Activated CD8-positive, alpha-beta T cell treated with anti-CD3 and anti-CD28 coated beads for 36 hours (primary cell): ENCODE results near the gene CD247. TPM values are rescaled to one million over a fixed set of nuclear protein-coding genes. Genes with fewer than 3 reads are reported as not detected.

Experiments used
- ATAC-seq: fragments of 200-7000 bp; cut with Tn5 transposase; one replicate; pipeline ENCODE4 v1.10.0; 2021; ENCODE audit warnings: mild to moderate bottlenecking, moderate library complexity
- CTCF ChIA-PET: fragments of 350-600 bp; sonication (Branson Sonifier 250); formaldehyde crosslinking; loops from one replicate; lab custom pipeline; 2021; ENCODE audit warnings: antibody characterized with exemption; lab: Charles Lee
- POLR2A ChIA-PET: fragments of 350-600 bp; sonication (Branson Sonifier 250); formaldehyde crosslinking; loops from one replicate; lab custom pipeline; 2021; ENCODE audit warnings: antibody characterized with exemption; lab: Charles Lee
- DNase-seq: peaks from one replicate; pipeline ENCODE4 v3.0.0-alpha.2; 2020
- H3K27ac Mint-ChIP-seq: one replicate; pipeline ENCODE4 v1.8.0; 2021; ENCODE audit warnings: mild to moderate bottlenecking, mixed read lengths
- H3K27me3 Mint-ChIP-seq: one replicate; pipeline ENCODE4 v1.8.0; 2021; ENCODE audit warnings: mixed read lengths
- H3K36me3 Mint-ChIP-seq: one replicate; pipeline ENCODE4 v1.8.0; 2021; ENCODE audit warnings: low read depth, mixed read lengths
- H3K4me1 Mint-ChIP-seq: one replicate; pipeline ENCODE4 v1.8.0; 2021; ENCODE audit warnings: low read depth, mixed read lengths
- H3K4me3 Mint-ChIP-seq: one replicate; pipeline ENCODE4 v1.8.0; 2021; ENCODE audit warnings: mild to moderate bottlenecking, moderate library complexity, mixed read lengths
- H3K9me3 Mint-ChIP-seq: one replicate; pipeline ENCODE4 v1.8.0; 2021; ENCODE audit warnings: mixed read lengths
- intact Hi-C: fragments of 100-400 bp; cut with micrococcal nuclease; formaldehyde crosslinking; loops from one replicate; pipeline ENCODE4 v1.10.0; 2022
- total RNA-seq, 2 experiments: library from RNA; stranded (reverse); gene quantifications; one replicate each; pipeline ENCODE4 v1.2.3, GENCODE V29; 2021
- TF ChIP-seq, protein P1 (sequence below): fragments of 200-600 bp; IDR thresholded peaks from one replicate; pipeline ENCODE4 v1.8.0; 2022; ENCODE audit warnings: antibody characterized with exemption, mild to moderate bottlenecking

The CD247 gene
- total RNA-seq, 2 experiments from 2014 or later: 224 to 229 TPM

DNA sequence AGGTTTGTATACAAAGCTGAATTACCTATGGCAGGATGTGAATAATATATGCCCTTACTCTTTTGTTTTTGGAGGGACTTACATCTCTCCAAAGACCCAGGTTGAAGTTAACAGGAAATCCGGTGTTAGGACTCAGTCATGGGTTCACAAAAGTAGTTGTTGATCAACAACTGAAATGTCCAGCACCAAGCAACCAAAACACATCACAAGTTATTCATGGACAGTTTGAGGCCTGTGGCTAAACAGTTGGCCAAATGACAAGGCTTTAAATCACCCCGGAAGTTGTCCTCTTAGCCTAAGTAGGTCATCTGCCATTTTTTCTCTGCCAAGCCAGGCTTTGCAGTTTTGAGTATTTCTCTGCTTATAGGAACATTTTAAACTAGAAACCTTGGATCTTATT, 89.9 kb downstream of the CD247 start:
- ChIA-PET POLR2A (interaction anchor here (1.0 kb wide), 1 partner anchor 77 kb away, joined by 3 read pairs; no protein-coding TSS in a partner anchor), CTCF (interaction anchor here (1.1 to 3.1 kb wide), 5 partner anchors 10 to 112 kb away, joined by 3 to 14 read pairs (median 5); no protein-coding TSS in a partner anchor)
- ATAC-seq (peak; percentile 28), DNase-seq (no peak)
- Mint-ChIP-seq H3K27me3 (no peaks in the 10 kb centered on the region), H3K36me3 (peaks cover 19% of the 10 kb centered on the region), H3K9me3 (no peaks in the 10 kb centered on the region), H3K4me3 (no peak overlapping the region), H3K27ac (peak overlapping the region; percentile 77), H3K4me1 (peaks cover 33% of the 10 kb centered on the region)
- intact Hi-C loops: no loop called here
- TF ChIP-seq, protein P1, sequence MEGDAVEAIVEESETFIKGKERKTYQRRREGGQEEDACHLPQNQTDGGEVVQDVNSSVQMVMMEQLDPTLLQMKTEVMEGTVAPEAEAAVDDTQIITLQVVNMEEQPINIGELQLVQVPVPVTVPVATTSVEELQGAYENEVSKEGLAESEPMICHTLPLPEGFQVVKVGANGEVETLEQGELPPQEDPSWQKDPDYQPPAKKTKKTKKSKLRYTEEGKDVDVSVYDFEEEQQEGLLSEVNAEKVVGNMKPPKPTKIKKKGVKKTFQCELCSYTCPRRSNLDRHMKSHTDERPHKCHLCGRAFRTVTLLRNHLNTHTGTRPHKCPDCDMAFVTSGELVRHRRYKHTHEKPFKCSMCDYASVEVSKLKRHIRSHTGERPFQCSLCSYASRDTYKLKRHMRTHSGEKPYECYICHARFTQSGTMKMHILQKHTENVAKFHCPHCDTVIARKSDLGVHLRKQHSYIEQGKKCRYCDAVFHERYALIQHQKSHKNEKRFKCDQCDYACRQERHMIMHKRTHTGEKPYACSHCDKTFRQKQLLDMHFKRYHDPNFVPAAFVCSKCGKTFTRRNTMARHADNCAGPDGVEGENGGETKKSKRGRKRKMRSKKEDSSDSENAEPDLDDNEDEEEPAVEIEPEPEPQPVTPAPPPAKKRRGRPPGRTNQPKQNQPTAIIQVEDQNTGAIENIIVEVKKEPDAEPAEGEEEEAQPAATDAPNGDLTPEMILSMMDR: no peak

DNA sequence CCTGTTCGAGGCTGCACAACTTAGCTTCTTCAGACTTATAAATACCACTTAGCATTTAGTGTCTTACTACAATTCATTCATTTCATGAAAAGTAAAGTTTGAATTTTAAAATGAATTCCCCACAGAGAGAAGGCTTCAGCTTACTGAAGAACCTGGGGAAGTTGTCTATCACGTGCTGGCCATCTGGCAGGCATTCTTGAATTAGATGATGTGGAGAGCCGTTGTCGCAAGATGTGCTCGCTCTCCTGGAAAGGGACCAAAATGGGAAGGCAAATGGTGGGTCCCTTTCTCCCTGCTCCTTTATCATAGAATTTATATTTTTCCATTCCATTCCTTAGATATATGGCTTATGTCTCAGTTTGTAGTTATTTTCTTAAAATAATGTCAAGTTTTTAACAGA, 90.5 kb downstream of the CD247 start:
- peak overlapping the region; percentile 77 for H3K27ac Mint-ChIP-seq
- ATAC-seq: no peak

DNA sequence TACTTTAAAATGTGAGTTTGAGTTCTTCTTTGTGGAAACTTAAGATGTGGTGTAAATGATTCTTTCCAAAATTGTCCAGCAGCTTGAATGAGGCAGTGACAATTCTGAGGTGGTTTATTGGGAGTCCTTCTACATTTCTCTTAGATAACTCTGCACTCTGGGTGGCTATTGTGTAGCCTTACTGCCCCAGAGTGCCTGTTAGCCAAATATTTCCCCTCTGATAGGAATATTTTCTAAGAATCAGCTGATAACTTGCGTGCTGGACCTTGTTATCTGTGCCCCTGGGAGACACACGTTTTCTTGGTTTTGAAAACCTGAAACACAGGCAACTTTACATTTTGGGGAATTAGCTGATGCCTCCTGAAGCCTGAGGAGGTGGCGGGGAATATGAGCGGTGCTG, 91.6 kb downstream of the CD247 start:
- H3K36me3 Mint-ChIP-seq: peaks cover 6% of the 10 kb centered on the region
- ChIA-PET POLR2A (interaction anchor here (1.1 to 1.5 kb wide), 2 partner anchors 15 to 107 kb away, joined by 3 to 5 read pairs; no protein-coding TSS in a partner anchor), CTCF (interaction anchor here (1.6 to 3.1 kb wide), 3 partner anchors 8 to 114 kb away, joined by 5 to 14 read pairs (median 8); no protein-coding TSS in a partner anchor)
- ATAC-seq: no peak
- H3K4me3 Mint-ChIP-seq: no peak overlapping the region
- intact Hi-C loops: no loop called here
- H3K9me3 Mint-ChIP-seq: no peaks in the 10 kb centered on the region
- TF ChIP-seq, protein P1: no peak
- H3K4me1 Mint-ChIP-seq: peaks cover 31% of the 10 kb centered on the region
- no peak for DNase-seq
- peak overlapping the region; percentile 30 for H3K27ac Mint-ChIP-seq
- H3K27me3 Mint-ChIP-seq: no peaks in the 10 kb centered on the region

More for the DNA sequence above, 90.5 kb downstream of the CD247 start:
- peaks cover 33% of the 10 kb centered on the region for H3K4me1 Mint-ChIP-seq
- DNase-seq: no peak
- CTCF ChIA-PET: interaction anchor here (0.6 to 3.1 kb wide), 6 partner anchors 9 to 113 kb away, joined by 3 to 14 read pairs (median 4); no protein-coding TSS in a partner anchor
- no peak overlapping the region for H3K4me3 Mint-ChIP-seq
- intact Hi-C loops: no loop called here
- H3K27me3 Mint-ChIP-seq: no peaks in the 10 kb centered on the region
- peaks cover 14% of the 10 kb centered on the region for H3K36me3 Mint-ChIP-seq
- no peaks in the 10 kb centered on the region for H3K9me3 Mint-ChIP-seq
- POLR2A ChIA-PET: interaction anchor here (1.5 kb wide), 1 partner anchor 105 kb away, joined by 5 read pairs; no protein-coding TSS in a partner anchor
- TF ChIP-seq, protein P1: no peak

- CTCF ChIA-PET: interaction anchor here (0.6 to 2.9 kb wide), 5 partner anchors 11 to 128 kb away, joined by 3 to 8 read pairs (median 5); partner anchors contain the start of gene CREG1
- DNase-seq (no peak), ATAC-seq (no peak)
- Mint-ChIP-seq H3K27ac (no peak overlapping the region), H3K4me1 (peaks cover 24% of the 10 kb centered on the region), H3K4me3 (no peak overlapping the region), H3K36me3 (no peaks in the 10 kb centered on the region), H3K27me3 (no peaks in the 10 kb centered on the region), H3K9me3 (no peaks in the 10 kb centered on the region)
- POLR2A ChIA-PET: interaction anchor here (0.7 to 1.4 kb wide), 3 partner anchors 11 to 173 kb away, joined by 3 to 4 read pairs (median 3); no protein-coding TSS in a partner anchor
- intact Hi-C loops: no loop called here
- TF ChIP-seq, protein P1: no peak
Observed at GRCh38 chr1:167425482-167425881, 92.8 kb downstream of the CD247 start.
